ENCODE data around the gene TMEM61. TPM values are rescaled to one million over a fixed set of nuclear protein-coding genes. Genes with fewer than 3 reads are reported as not detected.

The TMEM61 gene
- total RNA-seq, 4 donors from 2014 or later, result 3.1 to 4.6 (median 4.4) TPM

GRCh38 chr1:54949053-54949452, 31.4 kb upstream of the TMEM61 start:
- intact Hi-C loops (cut with DNase I; ENCODE audit: low total_unique reads), result loop anchor here (10.0 kb wide), 1 partner anchor 46 kb away; the partner anchor contains the start of gene BSND
- 63% methylated on average over 4 of the region's 4 CpGs for WGBS, 2 donors
- no peak overlapping the region for H3K4me3 ChIP-seq (ENCODE audit: low read depth, poor library complexity, severe bottlenecking)
- no peak for DNase-seq (ENCODE audit: low spot score in 2 of 2)
- TF ChIP-seq, protein P1, sequence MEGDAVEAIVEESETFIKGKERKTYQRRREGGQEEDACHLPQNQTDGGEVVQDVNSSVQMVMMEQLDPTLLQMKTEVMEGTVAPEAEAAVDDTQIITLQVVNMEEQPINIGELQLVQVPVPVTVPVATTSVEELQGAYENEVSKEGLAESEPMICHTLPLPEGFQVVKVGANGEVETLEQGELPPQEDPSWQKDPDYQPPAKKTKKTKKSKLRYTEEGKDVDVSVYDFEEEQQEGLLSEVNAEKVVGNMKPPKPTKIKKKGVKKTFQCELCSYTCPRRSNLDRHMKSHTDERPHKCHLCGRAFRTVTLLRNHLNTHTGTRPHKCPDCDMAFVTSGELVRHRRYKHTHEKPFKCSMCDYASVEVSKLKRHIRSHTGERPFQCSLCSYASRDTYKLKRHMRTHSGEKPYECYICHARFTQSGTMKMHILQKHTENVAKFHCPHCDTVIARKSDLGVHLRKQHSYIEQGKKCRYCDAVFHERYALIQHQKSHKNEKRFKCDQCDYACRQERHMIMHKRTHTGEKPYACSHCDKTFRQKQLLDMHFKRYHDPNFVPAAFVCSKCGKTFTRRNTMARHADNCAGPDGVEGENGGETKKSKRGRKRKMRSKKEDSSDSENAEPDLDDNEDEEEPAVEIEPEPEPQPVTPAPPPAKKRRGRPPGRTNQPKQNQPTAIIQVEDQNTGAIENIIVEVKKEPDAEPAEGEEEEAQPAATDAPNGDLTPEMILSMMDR (IDR thresholded peaks at IDR 0.05), result no peak
- no peak for TF ChIP-seq POLR2A (IDR thresholded peaks at IDR 0.05)

DNA sequence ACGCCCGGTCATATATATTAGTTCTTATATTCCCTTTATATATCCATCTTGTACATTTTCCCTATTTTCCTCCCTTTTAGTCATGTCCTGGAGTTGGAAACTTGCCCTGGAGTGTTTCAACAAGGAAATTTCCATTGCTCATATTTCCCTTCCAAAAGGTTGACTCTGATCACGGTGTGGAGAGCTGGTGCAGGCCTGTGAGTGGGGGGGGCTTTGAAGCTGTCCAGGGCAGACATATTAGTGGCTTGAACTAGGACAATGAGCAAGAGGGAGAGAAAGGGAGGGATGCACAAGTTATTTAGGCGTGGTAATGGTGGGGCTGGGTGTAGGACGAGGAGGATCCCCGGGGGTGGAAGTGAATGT, 30.4 kb upstream of the TMEM61 start:
- WGBS, 2 donors, result 46 to 57% methylated on average over 6 of the region's 6 CpGs
- no peak overlapping the region for H3K4me3 ChIP-seq (ENCODE audit: low read depth, poor library complexity, severe bottlenecking)
- intact Hi-C loops (cut with DNase I; ENCODE audit: low total_unique reads), result no loop called here
- DNase-seq (ENCODE audit: low spot score in 2 of 2), result no peak
- TF ChIP-seq POLR2A (IDR thresholded peaks at IDR 0.05), result no peak
- TF ChIP-seq, protein P1 (IDR thresholded peaks at IDR 0.05), result no peak

DNA sequence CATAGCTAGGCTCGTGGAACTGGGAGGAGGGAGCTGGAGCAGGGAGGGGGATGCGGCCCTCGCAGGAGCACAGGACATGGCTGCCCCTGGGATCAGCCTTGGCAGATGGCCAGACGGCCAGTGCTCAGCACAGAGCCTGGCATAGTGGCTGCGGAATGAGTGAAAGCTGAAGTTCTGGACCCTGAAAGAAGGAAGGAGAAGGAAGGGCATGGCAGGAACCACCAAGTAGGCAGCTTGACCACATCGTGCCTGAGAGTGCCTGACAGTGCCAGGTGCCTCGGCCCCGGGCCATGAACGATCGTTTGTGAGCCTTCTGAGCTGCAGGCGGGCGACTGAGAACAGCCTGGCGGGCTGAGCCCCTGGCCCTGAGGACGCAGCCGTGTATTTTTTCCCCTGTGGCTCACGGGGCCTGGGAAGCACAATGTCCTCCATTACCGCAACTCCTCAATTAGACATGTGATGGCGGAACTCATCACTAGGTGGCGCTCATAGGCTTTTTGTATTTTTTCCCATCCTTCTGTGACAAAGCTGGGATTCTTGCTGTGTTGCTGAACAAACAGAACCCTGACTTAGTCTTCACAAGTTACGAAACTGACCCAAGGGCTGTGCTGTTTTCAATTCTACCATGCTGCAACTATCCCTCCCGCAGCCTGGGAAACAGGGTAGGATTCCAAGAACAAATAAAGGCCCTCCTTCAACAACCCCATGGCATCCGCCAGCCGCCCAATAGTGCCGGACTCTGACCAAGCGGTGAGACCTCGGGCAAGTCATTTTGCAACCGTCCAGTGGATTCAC, 29.9 kb upstream of the TMEM61 start:
- 26 to 27% methylated on average over 25 to 27 of the region's 27 CpGs for WGBS, 2 donors
- no peak overlapping the region for H3K4me3 ChIP-seq (ENCODE audit: low read depth, poor library complexity, severe bottlenecking)
- TF ChIP-seq POLR2A (IDR thresholded peaks at IDR 0.05), result no peak
- TF ChIP-seq, protein P1 (IDR thresholded peaks at IDR 0.05), result peak in 1 of 3 donors; percentile 46
- DNase-seq (ENCODE audit: low spot score in 2 of 2), result peak; percentile 87 to 96
- intact Hi-C loops (cut with DNase I; ENCODE audit: low total_unique reads), result no loop called here

GRCh38 chr1:54951810-54952226, 28.6 kb upstream of the TMEM61 start:
- intact Hi-C loops (cut with DNase I; ENCODE audit: low total_unique reads), result no loop called here
- no peak for DNase-seq (ENCODE audit: low spot score in 2 of 2)
- no peak overlapping the region for H3K4me3 ChIP-seq (ENCODE audit: low read depth, poor library complexity, severe bottlenecking)
- 95 to 100% methylated on average over 4 of the region's 4 CpGs for WGBS, 2 donors
- TF ChIP-seq, protein P1 (IDR thresholded peaks at IDR 0.05), result no peak
- TF ChIP-seq POLR2A (IDR thresholded peaks at IDR 0.05), result no peak

- DNase-seq (ENCODE audit: low spot score in 2 of 2), result no peak
- TF ChIP-seq POLR2A (IDR thresholded peaks at IDR 0.05), result no peak
- TF ChIP-seq, protein P1 (IDR thresholded peaks at IDR 0.05), result no peak
- H3K4me3 ChIP-seq (ENCODE audit: low read depth, poor library complexity, severe bottlenecking), result no peak overlapping the region
- intact Hi-C loops (cut with DNase I; ENCODE audit: low total_unique reads), result no loop called here
- 89% methylated on average over 4 of the region's 4 CpGs for WGBS, 2 donors
Observed at GRCh38 chr1:54952950-54953718, 27.3 kb upstream of the TMEM61 start.

Measured in lower leg skin (tissue), 4 donors.